ENCODE measurements around the gene RPS18. TPM values are rescaled to one million over a fixed set of nuclear protein-coding genes. Genes with fewer than 3 reads are reported as not detected.
"Not testable (repeated sequence)": the region's sequence is repeated elsewhere in the genome, so short reads cannot be mapped to it uniquely, and the experiment has no call there.

Gene RPS18
- total RNA-seq, 1 donor from 2014 or later: 555 TPM

DNA sequence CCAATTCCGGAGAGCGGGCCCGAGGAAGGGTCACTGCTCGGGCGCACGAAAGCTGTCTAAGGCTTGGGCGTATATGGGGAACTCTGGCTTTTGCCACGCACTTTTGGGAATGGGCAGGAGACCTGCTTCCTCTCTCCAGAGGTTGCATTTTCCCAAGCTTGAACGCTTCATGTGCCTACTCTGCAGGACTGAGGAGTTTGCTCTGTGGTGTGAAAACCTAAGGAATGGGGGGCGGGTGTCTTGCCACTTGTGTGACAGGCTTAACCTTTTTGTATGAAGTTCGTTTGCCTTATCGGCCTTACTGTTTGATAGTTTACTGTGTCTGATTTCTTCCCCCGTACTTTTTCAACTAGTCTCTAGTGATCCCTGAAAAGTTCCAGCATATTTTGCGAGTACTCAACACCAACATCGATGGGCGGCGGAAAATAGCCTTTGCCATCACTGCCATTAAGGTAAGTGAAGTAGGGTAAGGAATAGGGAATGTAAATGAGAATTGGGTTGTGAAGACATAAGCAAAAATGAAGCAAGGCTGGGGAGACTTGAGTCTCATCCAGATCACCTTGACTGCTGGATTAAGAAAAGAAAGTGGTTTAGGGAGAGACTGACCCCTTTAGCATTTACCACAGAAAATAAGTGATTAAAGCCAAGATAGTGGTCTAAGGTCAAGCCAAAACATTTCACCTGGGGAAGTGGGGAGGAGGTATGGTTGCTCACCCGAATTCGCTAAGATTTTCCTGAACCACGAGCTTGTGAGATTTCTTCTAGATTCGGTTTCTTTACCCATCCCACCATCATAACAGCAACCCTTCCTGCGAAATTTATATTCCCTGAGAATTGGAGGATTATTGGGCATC lies 627 bp downstream of the RPS18 start:
- no peak for DNase-seq (ENCODE audit: low spot score)
- peak; percentile 18 for ATAC-seq

DNA sequence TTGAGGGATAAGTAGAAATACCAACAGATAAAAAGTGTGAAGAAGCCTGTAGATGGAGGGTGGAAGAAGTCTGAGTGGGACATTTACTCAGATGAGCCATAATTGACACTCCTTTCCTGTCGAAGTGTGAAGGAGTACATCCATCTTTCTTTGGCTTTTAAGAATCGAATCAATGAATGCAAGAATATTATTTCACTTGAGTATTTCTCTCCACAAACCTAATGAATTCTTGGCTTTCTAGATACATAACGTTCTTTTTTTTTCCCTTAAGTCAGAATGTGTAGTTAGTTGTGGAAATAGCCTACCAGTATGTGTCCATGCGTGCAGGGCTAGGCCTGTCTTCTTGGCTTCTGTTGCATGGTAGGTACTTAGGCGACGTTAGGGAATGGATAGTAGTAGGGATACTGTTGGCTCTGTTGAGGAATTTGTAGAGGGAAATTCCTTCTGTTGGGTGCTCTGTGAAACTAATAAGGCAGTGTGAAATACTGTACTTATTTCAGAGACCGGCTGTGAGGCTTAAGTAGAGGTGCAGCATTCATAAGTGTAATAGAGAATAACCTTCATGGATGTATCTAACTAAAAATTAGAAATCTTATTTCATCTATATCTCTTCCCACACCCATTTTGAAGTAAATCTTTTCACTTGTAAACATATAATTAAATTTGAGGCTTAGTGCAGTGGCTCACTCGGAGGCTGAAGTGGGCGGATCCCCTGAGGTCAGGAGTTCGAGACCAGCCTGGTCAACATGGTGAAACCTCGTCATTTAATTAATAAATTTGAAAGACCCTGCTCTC lies 1.5 kb downstream of the RPS18 start:
- no peak for DNase-seq (ENCODE audit: low spot score)
- ATAC-seq: no peak

DNA sequence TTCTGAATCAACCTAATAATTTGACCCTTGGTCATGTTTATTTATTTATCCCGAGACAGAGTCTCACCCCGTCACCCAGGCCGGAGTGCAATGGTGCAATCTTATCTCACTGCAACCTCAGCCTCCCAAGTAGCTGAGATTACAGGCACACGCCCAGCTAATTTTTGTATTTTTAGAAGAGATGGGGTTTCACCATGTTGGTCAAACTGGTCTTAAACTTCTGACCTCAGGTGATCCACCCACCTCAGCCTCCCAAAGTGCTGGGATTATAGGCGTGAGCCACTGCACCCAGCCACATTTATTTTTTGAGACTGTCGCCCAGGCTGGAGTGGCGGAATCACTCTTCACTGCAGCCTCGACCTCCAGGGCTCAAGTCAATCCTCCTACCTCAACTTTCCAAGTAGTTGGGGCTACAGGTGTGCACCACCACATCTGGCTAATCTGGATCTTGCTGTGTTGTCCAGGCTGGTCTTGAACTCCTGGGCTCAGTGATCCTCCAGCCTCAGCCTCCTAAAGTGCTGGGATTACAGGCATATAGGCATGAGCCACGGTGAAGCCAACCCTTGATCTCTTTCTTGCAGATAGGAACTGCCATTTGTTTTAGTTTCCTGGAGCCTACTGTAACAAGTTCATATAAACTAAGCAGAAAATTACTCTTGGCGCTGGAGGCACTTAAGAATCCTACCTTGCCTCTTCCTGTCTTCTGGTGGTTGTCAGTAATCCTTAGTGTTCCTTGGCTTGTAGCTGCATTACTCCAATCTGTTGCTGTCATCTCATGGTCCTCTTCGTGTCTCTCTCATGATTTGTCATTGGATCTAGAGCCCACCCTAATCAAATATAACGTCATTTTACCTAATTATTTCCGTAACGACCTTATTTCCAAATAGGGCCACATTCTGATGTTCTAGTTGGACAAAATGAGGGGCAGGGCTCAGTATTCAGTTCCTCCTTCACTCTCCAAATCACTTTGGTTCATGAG lies 2.3 kb downstream of the RPS18 start:
- no peak for DNase-seq (ENCODE audit: low spot score)

DNA sequence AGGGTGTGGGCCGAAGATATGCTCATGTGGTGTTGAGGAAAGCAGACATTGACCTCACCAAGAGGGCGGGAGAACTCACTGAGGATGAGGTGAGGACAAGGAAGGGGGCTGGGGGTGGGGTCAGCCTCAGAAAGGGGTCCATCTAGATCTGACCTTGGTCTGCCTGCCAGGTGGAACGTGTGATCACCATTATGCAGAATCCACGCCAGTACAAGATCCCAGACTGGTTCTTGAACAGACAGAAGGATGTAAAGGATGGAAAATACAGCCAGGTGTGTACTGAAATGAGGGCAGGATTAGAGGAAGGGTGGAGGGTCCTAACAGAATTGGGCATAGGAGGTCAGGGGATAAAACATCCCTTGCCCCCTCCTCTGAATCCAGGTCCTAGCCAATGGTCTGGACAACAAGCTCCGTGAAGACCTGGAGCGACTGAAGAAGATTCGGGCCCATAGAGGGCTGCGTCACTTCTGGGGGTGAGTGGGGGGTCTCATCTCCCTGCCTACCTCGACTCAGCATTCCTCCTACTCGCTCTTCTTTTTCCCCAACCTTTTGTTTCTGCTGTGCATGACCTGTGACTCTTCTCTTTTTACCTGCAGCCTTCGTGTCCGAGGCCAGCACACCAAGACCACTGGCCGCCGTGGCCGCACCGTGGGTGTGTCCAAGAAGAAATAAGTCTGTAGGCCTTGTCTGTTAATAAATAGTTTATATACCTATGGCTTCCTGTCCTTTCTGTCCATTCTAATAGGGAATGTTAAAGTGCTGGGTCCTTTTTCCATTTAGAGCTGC lies 4.1 kb downstream of the RPS18 start:
- ATAC-seq: not testable (repeated sequence)

More for the DNA sequence above, 2.3 kb downstream of the RPS18 start:
- no peak for ATAC-seq

DNA sequence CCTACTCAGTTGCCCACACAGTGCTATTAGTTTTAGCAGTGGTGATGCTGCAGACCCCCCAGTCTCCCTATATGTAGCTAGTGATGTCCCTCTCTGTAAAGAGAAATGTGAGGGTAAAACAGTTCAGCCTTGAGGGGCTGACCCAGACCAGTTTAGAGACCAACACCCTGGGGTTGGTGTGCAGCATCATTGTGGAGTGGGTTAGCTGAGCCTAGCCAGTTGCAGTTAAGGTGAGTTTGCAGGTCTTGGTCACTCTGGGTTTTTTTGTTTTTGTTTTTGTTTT lies 4.6 kb downstream of the RPS18 start:
- ATAC-seq (no peak), DNase-seq (ENCODE audit: low spot score) (no peak)

More for the DNA sequence above, 4.1 kb downstream of the RPS18 start:
- DNase-seq (ENCODE audit: low spot score): not testable (repeated sequence)

DNA sequence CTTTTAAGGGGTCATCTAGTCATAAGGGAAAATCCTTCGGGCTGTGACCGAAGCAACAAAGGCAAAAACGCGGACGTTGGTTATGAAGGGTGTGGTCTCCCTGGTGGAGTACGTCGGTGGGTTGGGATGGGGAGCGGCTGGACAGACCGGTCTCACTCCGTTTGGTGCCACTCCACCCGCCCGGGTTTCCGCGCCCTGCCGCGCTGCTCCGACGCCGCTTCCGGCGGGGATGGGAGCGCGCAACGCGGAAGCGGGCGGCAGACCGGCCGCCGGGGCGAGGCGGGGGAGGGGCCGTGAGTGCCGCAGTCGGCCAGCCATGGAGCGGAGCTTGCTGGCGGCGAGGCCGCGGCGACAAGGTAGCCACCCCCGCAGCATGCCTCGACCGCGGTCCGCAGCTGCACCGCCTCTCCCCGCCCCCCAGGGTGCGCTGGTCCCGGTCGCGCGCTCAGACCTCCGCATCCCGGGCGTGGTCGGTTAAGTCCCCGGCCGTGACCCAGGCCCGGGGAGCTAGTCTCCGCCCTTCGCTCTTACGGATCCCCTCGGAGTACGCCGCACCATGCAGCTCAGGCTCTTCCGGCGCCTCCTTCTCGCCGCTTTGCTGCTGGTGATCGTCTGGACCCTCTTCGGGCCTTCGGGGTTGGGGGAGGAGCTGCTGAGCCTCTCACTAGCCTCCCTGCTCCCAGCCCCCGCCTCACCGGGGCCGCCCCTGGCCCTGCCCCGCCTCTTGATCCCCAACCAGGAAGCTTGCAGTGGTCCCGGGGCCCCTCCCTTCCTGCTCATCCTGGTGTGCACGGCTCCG lies 5.2 kb downstream of the RPS18 start, which contains the start of gene B3GALT4:
B3GALT4 (plus strand) TSS at position 260 of the 799 bp plus-strand sequence; CDS start at position 557, 297 bp downstream.
- DNase-seq (ENCODE audit: low spot score) (peak; percentile 59), ATAC-seq (peak; percentile 56)

DNA sequence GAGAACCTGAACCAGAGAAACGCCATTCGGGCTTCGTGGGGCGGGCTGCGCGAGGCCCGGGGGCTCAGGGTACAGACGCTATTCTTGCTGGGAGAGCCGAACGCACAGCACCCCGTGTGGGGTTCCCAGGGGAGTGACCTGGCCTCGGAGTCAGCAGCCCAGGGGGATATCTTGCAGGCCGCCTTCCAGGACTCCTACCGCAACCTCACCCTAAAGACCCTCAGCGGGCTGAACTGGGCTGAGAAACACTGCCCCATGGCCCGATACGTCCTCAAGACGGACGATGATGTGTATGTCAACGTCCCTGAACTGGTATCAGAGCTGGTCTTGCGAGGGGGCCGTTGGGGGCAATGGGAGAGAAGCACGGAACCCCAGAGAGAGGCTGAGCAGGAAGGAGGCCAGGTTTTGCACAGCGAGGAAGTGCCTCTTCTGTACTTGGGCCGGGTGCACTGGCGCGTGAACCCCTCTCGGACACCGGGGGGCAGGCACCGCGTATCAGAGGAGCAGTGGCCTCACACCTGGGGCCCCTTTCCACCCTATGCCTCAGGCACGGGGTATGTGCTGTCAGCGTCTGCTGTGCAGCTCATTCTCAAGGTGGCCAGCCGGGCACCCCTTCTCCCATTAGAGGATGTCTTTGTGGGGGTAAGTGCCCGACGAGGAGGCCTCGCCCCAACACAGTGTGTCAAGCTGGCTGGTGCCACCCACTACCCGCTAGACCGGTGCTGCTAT lies 6.0 kb downstream of the RPS18 start:
- DNase-seq (ENCODE audit: low spot score): no peak
- ATAC-seq: no peak

DNA sequence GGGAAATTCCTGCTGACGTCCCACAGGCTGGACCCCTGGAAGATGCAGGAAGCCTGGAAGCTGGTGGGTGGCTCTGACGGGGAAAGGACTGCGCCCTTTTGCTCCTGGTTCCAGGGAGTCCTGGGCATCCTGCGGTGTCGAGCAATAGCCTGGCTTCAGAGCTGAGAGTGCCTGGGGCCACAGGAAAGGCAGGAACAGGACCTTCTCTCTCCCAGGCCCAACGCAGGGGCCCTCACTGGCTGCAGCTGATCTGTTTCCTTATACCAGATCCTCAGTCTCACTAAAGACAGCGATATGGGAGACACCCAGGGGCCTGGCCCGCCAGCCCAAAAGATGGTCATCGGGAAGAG lies 6.5 kb downstream of the RPS18 start:
- DNase-seq (ENCODE audit: low spot score): no peak
- no peak for ATAC-seq

DNA sequence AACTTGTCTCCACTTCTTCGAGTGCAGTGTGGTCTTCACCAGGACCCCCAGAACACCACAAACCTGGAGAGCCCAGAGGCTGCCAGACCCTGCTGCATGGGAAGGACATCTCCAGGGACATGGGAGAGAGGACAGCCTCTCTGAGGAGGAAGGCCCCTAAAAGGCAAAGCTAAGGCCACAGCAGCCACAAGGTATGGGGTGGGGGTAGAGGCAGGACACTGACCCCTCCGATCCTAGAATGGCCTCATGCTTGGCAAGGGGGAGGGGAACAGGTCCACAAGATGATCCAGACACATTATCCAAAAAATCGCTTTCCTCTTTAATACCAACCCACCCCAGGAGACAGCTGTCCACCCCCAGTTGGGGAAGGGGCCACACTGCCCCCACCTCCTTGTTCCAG lies 6.9 kb downstream of the RPS18 start:
- DNase-seq (ENCODE audit: low spot score): no peak
- ATAC-seq: no peak

DNA sequence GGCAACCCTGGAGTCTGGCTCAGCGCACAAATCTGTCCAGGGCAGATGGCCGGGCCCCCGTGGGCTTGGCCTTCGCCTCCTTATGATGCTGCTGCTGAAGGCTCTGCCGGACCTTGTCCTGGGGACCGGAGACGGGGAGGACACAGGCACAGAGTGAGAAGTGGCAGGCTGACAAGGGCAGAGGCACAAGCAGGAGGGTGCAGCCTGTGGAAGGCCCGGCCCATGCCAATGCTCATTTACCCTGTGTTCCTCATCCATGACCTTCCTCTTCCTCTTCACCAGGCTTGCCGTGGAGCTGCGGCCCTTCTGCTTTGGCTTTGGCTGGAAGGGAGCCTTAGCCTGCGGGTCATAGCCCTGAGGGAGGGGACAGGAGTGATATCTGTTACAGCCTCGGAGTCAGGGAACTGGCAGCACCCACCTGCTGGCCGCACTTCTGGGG lies 7.4 kb downstream of the RPS18 start:
- peak; percentile 11 for ATAC-seq
- no peak for DNase-seq (ENCODE audit: low spot score)

DNA sequence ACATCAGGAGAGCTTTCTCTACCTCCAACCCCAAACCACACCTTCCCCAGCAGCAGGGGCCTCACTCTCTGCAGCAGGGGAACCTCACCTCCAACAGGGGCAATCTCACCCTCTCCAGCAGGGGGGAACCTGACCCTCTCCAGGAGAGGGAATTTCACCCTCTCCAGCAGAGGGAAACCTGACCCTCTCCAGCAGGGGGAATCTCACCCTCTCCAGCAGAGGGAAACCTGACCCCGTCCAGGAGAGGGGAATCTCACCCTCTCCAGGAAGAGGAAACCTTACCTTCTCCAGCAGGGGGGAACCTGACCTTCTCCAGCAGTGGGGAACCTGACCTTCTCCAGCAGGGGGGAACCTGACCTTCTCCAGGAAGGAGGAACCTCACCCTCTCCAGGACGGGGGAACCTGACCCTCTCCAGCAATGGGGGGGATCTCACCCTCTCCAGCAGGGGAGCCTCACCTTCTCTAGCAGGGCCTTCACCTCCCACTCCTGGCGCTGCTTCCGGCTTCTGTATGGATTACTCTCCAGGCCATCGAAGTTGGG lies 8.2 kb downstream of the RPS18 start:
- DNase-seq (ENCODE audit: low spot score): no peak
- peak; percentile 47 for ATAC-seq

DNA sequence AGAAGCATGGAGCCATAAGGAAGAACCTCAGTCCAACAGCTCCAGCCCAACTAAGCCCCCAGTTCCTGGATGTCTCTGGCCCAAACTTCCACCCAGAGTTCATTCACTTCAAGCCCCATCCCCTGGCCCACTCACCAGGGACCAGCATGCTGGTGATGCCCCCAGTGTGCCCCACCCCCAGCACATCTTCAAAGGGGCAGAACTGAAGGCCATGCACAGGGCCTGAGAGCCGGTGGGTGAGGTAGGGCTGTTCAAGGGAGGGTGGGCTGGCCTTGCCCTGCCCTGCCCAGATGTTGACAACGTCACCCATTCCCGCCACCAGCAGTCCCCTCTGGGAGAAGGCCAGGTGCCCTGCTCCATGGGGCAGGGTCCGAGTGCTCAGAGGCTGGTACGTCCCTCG lies 8.7 kb downstream of the RPS18 start:
- ATAC-seq (no peak), DNase-seq (ENCODE audit: low spot score) (no peak)

DNA sequence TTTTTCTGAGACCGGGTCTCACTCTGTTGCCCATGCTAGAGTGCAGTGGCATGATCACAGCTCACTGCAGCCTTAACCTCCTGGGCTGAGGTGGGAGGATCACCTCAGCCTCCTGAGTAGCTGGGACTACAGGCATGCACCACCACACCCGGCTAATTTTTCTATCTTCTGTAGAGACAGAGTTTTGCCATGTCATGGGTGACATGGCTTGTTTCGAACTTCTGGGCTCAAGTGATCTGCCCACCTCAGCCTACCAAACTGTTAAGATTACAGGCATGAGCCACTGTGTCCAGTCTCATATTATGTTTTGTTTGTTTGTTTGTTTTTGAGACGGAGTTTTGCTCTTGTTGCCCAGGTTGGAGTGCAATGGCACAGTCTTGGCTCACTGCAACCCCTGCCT lies 13.3 kb downstream of the RPS18 start:
- not testable (repeated sequence) for DNase-seq (ENCODE audit: low spot score); ATAC-seq

DNA sequence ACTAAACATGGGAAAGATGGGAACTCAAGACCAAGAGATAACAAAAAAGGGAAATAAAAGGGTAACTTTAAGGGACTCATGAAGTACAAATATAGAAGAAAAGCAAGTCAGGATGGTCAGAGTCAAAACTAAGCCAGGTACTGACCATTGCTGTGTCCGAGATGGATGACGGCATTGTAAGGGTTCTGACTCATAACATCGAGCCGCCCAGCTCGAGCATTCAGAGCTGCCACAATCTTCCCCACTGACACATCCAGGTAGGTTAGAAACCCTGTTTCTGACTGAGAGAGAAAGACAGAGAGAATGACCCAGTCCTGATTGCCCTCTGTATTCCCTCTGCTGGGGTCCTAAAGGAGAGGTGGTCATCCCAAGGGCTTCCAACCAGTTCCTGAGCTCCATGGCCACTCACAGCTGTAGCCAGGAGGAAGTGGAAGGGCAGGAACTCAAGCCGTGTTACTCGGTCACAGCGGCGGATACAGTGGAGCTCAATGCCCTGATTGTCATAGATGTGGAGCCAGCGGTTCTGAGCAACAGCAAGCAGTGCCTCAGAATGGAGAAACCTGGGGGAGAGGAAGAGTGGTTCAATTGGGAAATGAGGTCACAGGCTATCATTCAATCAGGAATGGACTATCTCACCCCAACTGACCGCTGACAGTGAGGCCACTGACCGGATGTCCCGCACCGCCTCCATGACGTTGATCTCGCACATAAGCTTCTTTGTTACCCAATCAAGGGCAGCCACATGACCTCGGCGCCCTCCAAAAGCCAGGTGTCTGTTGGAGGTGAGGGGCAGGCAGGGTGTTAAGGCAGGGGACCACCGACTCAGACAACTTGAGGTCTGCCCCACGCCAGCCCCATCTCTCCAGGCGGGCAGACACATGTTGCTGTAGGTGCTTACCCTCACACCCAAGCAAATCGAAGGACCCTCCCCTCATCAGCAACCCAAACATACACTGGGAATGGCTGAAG lies 15.4 kb downstream of the RPS18 start:
- DNase-seq (ENCODE audit: low spot score) (no peak), ATAC-seq (no peak)

DNA sequence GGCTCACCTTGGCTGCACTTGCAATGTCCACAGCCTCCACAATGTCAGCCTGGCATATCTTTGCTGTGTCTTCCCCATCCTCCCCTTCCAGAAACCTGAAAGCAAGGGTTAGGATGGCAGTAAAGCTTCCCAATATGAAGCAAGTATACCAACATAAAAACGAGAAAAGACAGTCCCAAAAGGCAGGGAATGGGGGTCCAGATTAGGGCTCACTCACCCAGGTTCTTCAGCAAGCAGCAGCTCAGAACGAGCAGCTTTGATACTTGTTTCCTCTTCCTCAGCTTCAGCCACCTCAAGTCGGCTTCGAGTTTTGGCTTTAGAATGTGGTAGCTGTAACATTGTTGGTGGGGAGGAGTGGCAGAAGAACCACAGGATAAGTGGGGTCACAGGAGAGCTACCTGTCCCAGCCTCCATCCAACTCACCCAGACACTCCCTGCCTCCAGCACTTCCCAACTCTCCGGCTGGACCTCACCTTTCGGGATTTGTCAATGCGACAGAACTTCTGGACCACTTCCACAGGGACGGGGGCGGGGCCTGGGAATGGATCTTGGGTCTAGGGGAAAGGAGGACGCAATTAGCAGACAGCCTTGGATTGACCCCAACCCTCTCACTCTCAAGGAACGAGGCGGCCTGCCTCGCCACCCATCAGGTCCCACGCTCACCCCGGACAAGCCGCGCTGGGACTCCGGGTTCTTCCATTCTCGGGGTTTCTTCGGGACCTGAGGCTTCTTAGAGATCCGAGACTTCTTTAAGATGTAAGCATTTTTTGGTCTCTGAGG lies 16.5 kb downstream of the RPS18 start:
- ATAC-seq (no peak), DNase-seq (ENCODE audit: low spot score) (no peak)

Data from left lobe of liver (tissue), 2 donors.